Neural cell (in vitro differentiated cells): ENCODE measurements around the gene PLPP1. TPM values are rescaled to one million over a fixed set of nuclear protein-coding genes. Genes with fewer than 3 reads are reported as not detected.

Experiments used
- H2AFZ ChIP-seq: fragments of 200-600, 300-800 bp; sonication (generic), shearing (Covaris generic); 2 replicates; pipeline ENCODE4 v1.6.0; 2014; ENCODE audit warnings: low read depth, mild to moderate bottlenecking, antibody characterized with exemption, low read length, moderate library complexity
- H3F3A ChIP-seq: fragments of 200-600 bp; shearing (Covaris generic); 2 replicates; pipeline ENCODE4 v1.6.1; 2016; ENCODE audit warnings: mild to moderate bottlenecking, moderate library complexity, mixed read lengths, antibody characterized with exemption, low read length; ENCODE audit not compliant: insufficient read depth, poor library complexity, severe bottlenecking
- H3K27ac ChIP-seq: fragments of 200-600, 300-800 bp; sonication (generic), shearing (Covaris generic); 2 replicates; pipeline ENCODE4 v1.5.1; 2014; ENCODE audit warnings: mild to moderate bottlenecking, low read length, moderate library complexity
- H3K27me3 ChIP-seq: fragments of 300-800, 200-600 bp; sonication (generic), shearing (Covaris generic); 2 replicates; pipeline ENCODE4 v1.6.0; 2014; ENCODE audit warnings: mild to moderate bottlenecking, low read depth, low read length, moderate library complexity; ENCODE audit not compliant: insufficient read depth
- H3K36me3 ChIP-seq: fragments of 300-800, 200-600 bp; sonication (generic), shearing (Covaris generic); 2 replicates; pipeline ENCODE4 v1.5.1; 2014; ENCODE audit warnings: mild to moderate bottlenecking, antibody characterized with exemption, low read length, moderate library complexity; ENCODE audit not compliant: insufficient read depth
- H3K4me2 ChIP-seq: fragments of 300-800, 200-600 bp; sonication (generic), shearing (Covaris generic); 2 replicates; pipeline ENCODE4 v1.6.0; 2014; ENCODE audit warnings: mild to moderate bottlenecking, low read length
- H3K4me3 ChIP-seq: fragments of 300-800, 200-600 bp; sonication (generic), shearing (Covaris generic); 2 replicates; pipeline ENCODE4 v1.5.1; 2014; ENCODE audit warnings: mild to moderate bottlenecking, low read length, moderate library complexity
- H3K79me2 ChIP-seq: fragments of 200-600 bp; shearing (Covaris generic); replicated peaks from 2 replicates; pipeline ENCODE4 v1.6.0; 2014; ENCODE audit warnings: mild to moderate bottlenecking, low read length, moderate library complexity; ENCODE audit not compliant: insufficient read depth
- H3K9ac ChIP-seq: fragments of 300-800, 200-600 bp; sonication (generic), shearing (Covaris generic); 2 replicates; pipeline ENCODE4 v1.6.1; 2016; ENCODE audit warnings: mild to moderate bottlenecking, low read length, mixed read lengths
- H3K9me2 ChIP-seq: fragments of 200-600 bp; shearing (Covaris generic); 2 replicates; pipeline ENCODE4 v1.6.1; 2016; ENCODE audit warnings: mild to moderate bottlenecking, low read length, mixed read lengths; ENCODE audit not compliant: insufficient read depth
- H3K9me3 ChIP-seq: fragments of 200-600, 300-800 bp; sonication (generic), shearing (Covaris generic); 2 replicates; pipeline ENCODE4 v1.6.1; 2016; ENCODE audit warnings: mild to moderate bottlenecking, mixed run types, low read length, moderate library complexity, mixed read lengths
- H4K20me1 ChIP-seq: fragments of 200-600 bp; shearing (Covaris generic); 2 replicates; pipeline ENCODE4 v1.6.1; 2016; ENCODE audit warnings: mild to moderate bottlenecking, mixed run types; ENCODE audit not compliant: insufficient read depth
- CTCF ChIP-seq: fragments of 450-650 bp; IDR thresholded peaks from 2 replicates; pipeline ENCODE4 v1.5.1; 2014; ENCODE audit warnings: antibody characterized with exemption, mild to moderate bottlenecking, moderate library complexity; ENCODE audit not compliant: poor library complexity, severe bottlenecking
- EP300 ChIP-seq: fragments of 450-650 bp; conservative IDR thresholded peaks from 2 replicates; pipeline ENCODE4 v1.6.1; 2014; ENCODE audit warnings: antibody characterized with exemption, mild to moderate bottlenecking, moderate library complexity; ENCODE audit not compliant: poor library complexity, severe bottlenecking
- EZH2 ChIP-seq: fragments of 200-600, 300-800 bp; shearing (Covaris generic), sonication (generic); IDR thresholded peaks from 2 replicates; pipeline ENCODE4 v1.6.1; 2014; ENCODE audit warnings: antibody characterized with exemption, low read length, borderline replicate concordance, mild to moderate bottlenecking; ENCODE audit not compliant: insufficient read depth, poor library complexity, severe bottlenecking
- MXI1 ChIP-seq: fragments of 450-650 bp; conservative IDR thresholded peaks from 2 replicates; pipeline ENCODE4 v1.6.1; 2014; ENCODE audit warnings: antibody characterized with exemption, mild to moderate bottlenecking; ENCODE audit not compliant: poor library complexity, severe bottlenecking
- POLR2AphosphoS5 ChIP-seq: IDR thresholded peaks from 2 replicates; pipeline ENCODE4 v1.6.1; 2012
- RAD21 ChIP-seq: fragments of 450-650 bp; conservative IDR thresholded peaks from 2 replicates; pipeline ENCODE4 v1.6.1; 2014; ENCODE audit warnings: antibody characterized with exemption, mild to moderate bottlenecking, moderate library complexity
- REST ChIP-seq: IDR thresholded peaks from 2 replicates; pipeline ENCODE4 v1.6.1; 2012; ENCODE audit warnings: borderline replicate concordance
- SMC3 ChIP-seq: fragments of 450-650 bp; conservative IDR thresholded peaks from 2 replicates; pipeline ENCODE4 v1.6.1; 2014; ENCODE audit warnings: antibody characterized with exemption, mild to moderate bottlenecking, moderate library complexity; ENCODE audit not compliant: poor library complexity
- TAF1 ChIP-seq: IDR thresholded peaks from 2 replicates; pipeline ENCODE4 v1.6.1; 2012; ENCODE audit warnings: low read depth
- polyA plus RNA-seq: library from polyadenylated mRNA; depleted of rRNA; stranded (reverse); fragments of >200 nt; gene quantifications from 2 replicates; pipeline ENCODE4 v1.2.3, GENCODE V29; 2014

The PLPP1 gene
- polyA plus RNA-seq, 1 donor from 2014 or later = 33.9 TPM

GRCh38 chr5:55441107-55441771 lies 93.5 kb downstream of the PLPP1 start:
- Histone ChIP-seq H3K9me3 (no peaks in the 10 kb centered on the region), H3F3A (no peaks in the 10 kb centered on the region), H3K4me3 (no peak overlapping the region), H4K20me1 (no peaks in the 10 kb centered on the region), H3K79me2 (no peaks in the 10 kb centered on the region), H3K36me3 (no peaks in the 10 kb centered on the region), H3K27ac (no peak overlapping the region), H3K9ac (no peak overlapping the region), H2AFZ (no peak overlapping the region), H3K9me2 (no peaks in the 10 kb centered on the region), H3K4me2 (no peak overlapping the region), H3K27me3 (no peaks in the 10 kb centered on the region)
- TF ChIP-seq MXI1 (no peak), EP300 (no peak), POLR2AphosphoS5 (no peak), EZH2 (no peak), REST (no peak), SMC3 (no peak), CTCF (no peak), TAF1 (no peak), RAD21 (no peak)

GRCh38 chr5:55440188-55440646 lies 94.5 kb downstream of the PLPP1 start:
- no peak overlapping the region for H3K4me2 ChIP-seq
- H3K4me3 ChIP-seq = no peak overlapping the region
- no peak overlapping the region for H2AFZ ChIP-seq
- TF ChIP-seq POLR2AphosphoS5 (no peak), CTCF (no peak), RAD21 (no peak), EP300 (no peak), EZH2 (no peak), MXI1 (no peak), REST (no peak), TAF1 (no peak)
- H3K9me2 ChIP-seq = no peaks in the 10 kb centered on the region
- no peaks in the 10 kb centered on the region for H3K36me3 ChIP-seq
- H3K27ac ChIP-seq = no peak overlapping the region
- no peaks in the 10 kb centered on the region for H3K9me3 ChIP-seq
- H3K79me2 ChIP-seq = no peaks in the 10 kb centered on the region
- no peak overlapping the region for H3K9ac ChIP-seq
- no peaks in the 10 kb centered on the region for H4K20me1 ChIP-seq
- H3K27me3 ChIP-seq = no peaks in the 10 kb centered on the region
- H3F3A ChIP-seq = no peaks in the 10 kb centered on the region
